ENCODE measurements around the gene ZFYVE19. TPM values are rescaled to one million over a fixed set of nuclear protein-coding genes. Genes with fewer than 3 reads are reported as not detected.
A peak's percentile ranks its signal among the peaks of the same experiment; 100 is the strongest.

ZFYVE19 gene
- total RNA-seq, 4 donors from 2014 or later = 13.5 to 29.5 (median 21.1) TPM

GRCh38 chr15:40790718-40791117, 16.2 kb upstream of the ZFYVE19 start:
- no peak for TF ChIP-seq CTCF (IDR thresholded peaks at IDR 0.05)
- ATAC-seq (ENCODE audit: low FRiP score) (no peak), DNase-seq (ENCODE audit: low spot score) (no peak)

- DNase-seq (ENCODE audit: low spot score) (no peak), ATAC-seq (ENCODE audit: low FRiP score) (no peak)
- TF ChIP-seq CTCF (IDR thresholded peaks at IDR 0.05) = no peak
Measured at GRCh38 chr15:40792394-40792793, 14.5 kb upstream of the ZFYVE19 start.

GRCh38 chr15:40793216-40793989, 13.5 kb upstream of the ZFYVE19 start:
- DNase-seq (ENCODE audit: low spot score) = peak; percentile 54
- TF ChIP-seq CTCF (IDR thresholded peaks at IDR 0.05) = no peak
- peak; percentile 66 for ATAC-seq (ENCODE audit: low FRiP score)

- no peak for ATAC-seq (ENCODE audit: low FRiP score)
- TF ChIP-seq CTCF (IDR thresholded peaks at IDR 0.05) = no peak
Measured at GRCh38 chr15:40796041-40796440, 10.8 kb upstream of the ZFYVE19 start.

GRCh38 chr15:40796512-40796911, 10.4 kb upstream of the ZFYVE19 start:
- no peak for ATAC-seq (ENCODE audit: low FRiP score)
- no peak for DNase-seq (ENCODE audit: low spot score)
- no peak for TF ChIP-seq CTCF (IDR thresholded peaks at IDR 0.05)

More at GRCh38 chr15:40796041-40796440, 10.8 kb upstream of the ZFYVE19 start:
- DNase-seq (ENCODE audit: low spot score) = no peak

GRCh38 chr15:40799523-40799922, 7.4 kb upstream of the ZFYVE19 start:
- no peak for ATAC-seq (ENCODE audit: low FRiP score)
- no peak for DNase-seq (ENCODE audit: low spot score)
- no peak for TF ChIP-seq CTCF (IDR thresholded peaks at IDR 0.05)

- ATAC-seq (ENCODE audit: low FRiP score) = no peak
- no peak for TF ChIP-seq CTCF (IDR thresholded peaks at IDR 0.05)
- DNase-seq (ENCODE audit: low spot score) = no peak
Measured at GRCh38 chr15:40803076-40803475, 3.8 kb upstream of the ZFYVE19 start.
